ENCODE results near the gene SKA2.

The SKA2 gene

GRCh38 chr17:59190806-59191205 lies 35.8 kb upstream of the SKA2 start:
- H4K20me1 ChIP-seq (ENCODE audit: insufficient read depth): no peaks in the 10 kb centered on the region
- H3K27me3 ChIP-seq (ENCODE audit: insufficient read depth, low read depth): no peaks in the 10 kb centered on the region
- no peak overlapping the region for H3K27ac ChIP-seq
- no peaks in the 10 kb centered on the region for H3K4me1 ChIP-seq (ENCODE audit: low read depth, poor library complexity, severe bottlenecking)
- H3K4me3 ChIP-seq (IDR thresholded peaks at IDR 0.05; ENCODE audit: insufficient read depth, low read depth, low read length): no peak overlapping the region
- no peak overlapping the region for H3K9ac ChIP-seq
- H2AFZ ChIP-seq (ENCODE audit: low read depth): no peak overlapping the region
- no peaks in the 10 kb centered on the region for H3K79me2 ChIP-seq (ENCODE audit: insufficient read depth, low read depth)
- H3K4me2 ChIP-seq: no peak overlapping the region
- TF ChIP-seq CTCF (conservative IDR thresholded peaks at IDR 0.05; ENCODE audit: low read depth, low read length): no peak
- no peaks in the 10 kb centered on the region; the same call in 1 of the 2 replicates for H3K36me3 ChIP-seq (ENCODE audit: insufficient read depth)

- Histone ChIP-seq H3K79me2 (ENCODE audit: insufficient read depth, low read depth) (0 out of 2 replicates have a peak, but pooled peaks cover 7% of the 10 kb centered on the region), H3K4me3 (IDR thresholded peaks at IDR 0.05; ENCODE audit: insufficient read depth, low read depth, low read length) (no peak overlapping the region), H3K4me1 (ENCODE audit: low read depth, poor library complexity, severe bottlenecking) (no peaks in the 10 kb centered on the region), H3K4me2 (no peak overlapping the region), H3K27me3 (ENCODE audit: insufficient read depth, low read depth) (no peaks in the 10 kb centered on the region), H3K9ac (no peak overlapping the region), H4K20me1 (ENCODE audit: insufficient read depth) (no peaks in the 10 kb centered on the region), H3K27ac (no peak overlapping the region), H2AFZ (ENCODE audit: low read depth) (no peak overlapping the region), H3K36me3 (ENCODE audit: insufficient read depth) (no peaks in the 10 kb centered on the region; the same call in 1 of the 2 replicates)
- TF ChIP-seq CTCF (conservative IDR thresholded peaks at IDR 0.05; ENCODE audit: low read depth, low read length): no peak
Measured at GRCh38 chr17:59186850-59187249, 31.9 kb upstream of the SKA2 start.

GRCh38 chr17:59185997-59186396 lies 31.0 kb upstream of the SKA2 start:
- Histone ChIP-seq H3K79me2 (ENCODE audit: insufficient read depth, low read depth) (0 out of 2 replicates have a peak, but pooled peaks cover 7% of the 10 kb centered on the region), H3K4me3 (IDR thresholded peaks at IDR 0.05; ENCODE audit: insufficient read depth, low read depth, low read length) (no peak overlapping the region), H3K27ac (no peak overlapping the region), H3K9ac (no peak overlapping the region), H3K4me1 (ENCODE audit: low read depth, poor library complexity, severe bottlenecking) (no peaks in the 10 kb centered on the region), H3K36me3 (ENCODE audit: insufficient read depth) (no peaks in the 10 kb centered on the region), H4K20me1 (ENCODE audit: insufficient read depth) (no peaks in the 10 kb centered on the region), H3K27me3 (ENCODE audit: insufficient read depth, low read depth) (no peaks in the 10 kb centered on the region), H2AFZ (ENCODE audit: low read depth) (no peak overlapping the region), H3K4me2 (no peak overlapping the region)
- no peak for TF ChIP-seq CTCF (conservative IDR thresholded peaks at IDR 0.05; ENCODE audit: low read depth, low read length)

GRCh38 chr17:59181481-59181880 lies 26.5 kb upstream of the SKA2 start:
- H2AFZ ChIP-seq (ENCODE audit: low read depth): no peak overlapping the region
- no peak overlapping the region for H3K4me3 ChIP-seq (IDR thresholded peaks at IDR 0.05; ENCODE audit: insufficient read depth, low read depth, low read length)
- no peaks in the 10 kb centered on the region for H4K20me1 ChIP-seq (ENCODE audit: insufficient read depth)
- no peaks in the 10 kb centered on the region for H3K4me1 ChIP-seq (ENCODE audit: low read depth, poor library complexity, severe bottlenecking)
- H3K27me3 ChIP-seq (ENCODE audit: insufficient read depth, low read depth): no peaks in the 10 kb centered on the region
- no peak overlapping the region for H3K4me2 ChIP-seq
- H3K36me3 ChIP-seq (ENCODE audit: insufficient read depth): no peaks in the 10 kb centered on the region
- no peak overlapping the region for H3K27ac ChIP-seq
- TF ChIP-seq CTCF (conservative IDR thresholded peaks at IDR 0.05; ENCODE audit: low read depth, low read length): no peak
- 0 out of 2 replicates have a peak, but pooled peaks cover 7% of the 10 kb centered on the region for H3K79me2 ChIP-seq (ENCODE audit: insufficient read depth, low read depth)
- no peak overlapping the region for H3K9ac ChIP-seq

Measured in KMS-11 (cell line).